ENCODE results near the gene TRA2A.
"Not testable (repeated sequence)": the region's sequence is repeated elsewhere in the genome, so short reads cannot be mapped to it uniquely, and the experiment has no call there.

TRA2A gene

GRCh38 chr7:23494009-23494408, 37.8 kb downstream of the TRA2A start:
- DNase-seq (ENCODE audit: low spot score): no peak

- DNase-seq (ENCODE audit: low spot score): no peak
These were observed 40.3 kb downstream of the TRA2A start for GRCh38 chr7:23491502-23491901.

GRCh38 chr7:23490357-23491135, 41.2 kb downstream of the TRA2A start:
- peak; percentile 59 for DNase-seq (ENCODE audit: low spot score)

DNA sequence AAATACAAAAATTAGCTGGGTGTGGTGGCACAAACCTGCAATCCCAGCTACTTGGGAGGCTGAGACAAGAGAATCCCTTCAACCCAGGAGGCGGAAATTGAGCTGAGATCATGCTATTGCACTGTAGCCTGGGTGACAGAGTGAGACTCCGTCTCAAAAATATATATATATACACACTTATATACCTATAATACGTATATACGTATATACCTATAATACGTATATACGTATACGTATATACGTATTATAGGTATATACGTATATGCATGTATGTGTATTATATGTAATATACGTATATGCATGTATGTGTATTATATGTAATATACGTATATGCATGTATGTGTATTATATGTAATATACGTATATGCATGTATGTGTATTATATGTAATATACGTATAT, 43.1 kb downstream of the TRA2A start:
- not testable (repeated sequence) for DNase-seq (ENCODE audit: low spot score)

DNA sequence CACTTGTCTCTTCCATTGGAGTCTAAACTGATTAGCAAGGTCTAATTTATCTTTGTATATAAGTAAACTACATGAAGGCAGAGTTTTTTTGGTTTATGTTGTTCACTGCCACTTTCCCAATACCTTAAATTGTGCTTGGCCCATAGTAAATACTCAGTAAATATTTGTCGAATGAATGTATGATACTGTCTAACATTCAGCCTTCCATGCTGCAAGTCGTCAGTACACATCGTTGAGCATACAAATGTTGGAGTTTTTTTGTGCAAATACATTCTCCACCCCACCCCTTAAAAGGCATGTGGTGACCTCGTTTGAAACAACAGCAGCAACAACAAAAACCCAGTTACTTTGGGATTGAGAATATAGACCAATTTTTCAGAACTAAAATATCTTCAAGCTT, 44.1 kb downstream of the TRA2A start:
- DNase-seq (ENCODE audit: low spot score): no peak

GRCh38 chr7:23486002-23486773, 45.6 kb downstream of the TRA2A start:
- DNase-seq (ENCODE audit: low spot score): no peak

GRCh38 chr7:23482686-23483085, 49.1 kb downstream of the TRA2A start:
- no peak for DNase-seq (ENCODE audit: low spot score)

- no peak for DNase-seq (ENCODE audit: low spot score)
These were observed 53.6 kb downstream of the TRA2A start for GRCh38 chr7:23477962-23478866.

DNA sequence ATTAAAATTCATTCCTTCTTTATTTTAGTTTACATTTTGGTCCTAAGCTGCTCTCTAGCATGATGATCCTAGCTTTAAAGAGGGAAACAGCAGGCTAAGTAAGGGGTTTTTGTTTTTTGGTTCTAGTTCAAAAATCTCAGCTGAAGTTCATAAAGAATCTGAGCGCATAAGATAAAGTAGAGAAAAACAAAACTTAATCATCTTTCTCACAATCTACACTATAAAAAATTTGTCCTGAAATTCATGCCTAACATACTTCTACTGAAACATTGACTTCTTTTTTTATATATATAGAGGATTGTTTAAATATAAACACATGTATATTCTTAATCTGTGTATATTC, 54.7 kb downstream of the TRA2A start:
- DNase-seq (ENCODE audit: low spot score): no peak

- no peak for DNase-seq (ENCODE audit: low spot score)
These were observed 55.3 kb downstream of the TRA2A start for GRCh38 chr7:23476286-23477156.

- DNase-seq (ENCODE audit: low spot score): no peak
These were observed 56.3 kb downstream of the TRA2A start for GRCh38 chr7:23475576-23475839.

- no peak for DNase-seq (ENCODE audit: low spot score)
These were observed 56.8 kb downstream of the TRA2A start for GRCh38 chr7:23474829-23475575.

GRCh38 chr7:23474094-23474828, 57.5 kb downstream of the TRA2A start:
- DNase-seq (ENCODE audit: low spot score): peak; percentile 24

GRCh38 chr7:23473844-23474093, 58.0 kb downstream of the TRA2A start:
- DNase-seq (ENCODE audit: low spot score): no peak

DNA sequence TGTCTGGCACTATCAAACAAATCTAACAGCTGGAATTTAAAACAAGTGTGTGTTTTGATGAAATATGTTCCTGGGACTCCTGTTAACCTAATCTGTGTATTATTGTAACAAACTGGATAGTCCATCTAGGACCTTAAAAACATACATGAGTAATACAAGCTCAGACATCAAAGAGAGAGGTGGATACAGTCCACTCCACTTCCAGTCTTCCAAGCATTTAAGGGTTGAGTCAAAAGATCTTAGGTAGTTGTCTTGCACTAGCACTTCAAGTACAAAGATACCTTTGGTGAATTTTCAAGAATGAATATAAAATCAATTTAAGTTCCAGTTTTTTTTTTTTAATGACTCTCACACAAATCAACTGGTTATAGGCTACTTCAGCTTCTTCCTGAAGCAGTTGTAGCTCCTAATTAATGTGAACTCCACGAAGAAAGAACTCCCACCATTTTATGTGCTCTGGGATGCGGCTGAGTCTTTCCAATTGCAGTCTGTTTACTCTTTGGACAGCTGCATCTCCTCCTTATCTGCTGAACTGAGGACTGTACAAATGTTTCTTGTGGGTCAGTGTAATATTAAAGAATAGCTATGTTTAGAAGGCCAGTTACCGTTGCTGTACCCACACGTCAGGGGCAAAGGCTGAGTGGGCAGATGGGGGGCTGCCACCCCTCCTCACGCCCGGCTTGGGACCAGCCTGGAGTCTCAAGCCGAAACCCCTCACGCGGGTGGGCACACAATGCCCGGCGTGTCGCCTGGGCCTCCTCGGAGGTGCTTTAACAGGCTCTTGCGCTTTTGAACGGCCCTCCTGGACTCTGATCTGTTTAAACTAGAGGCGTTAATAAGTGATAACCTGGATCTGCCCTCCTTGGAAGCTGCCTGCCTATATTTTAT, 58.6 kb downstream of the TRA2A start:
- DNase-seq (ENCODE audit: low spot score): no peak

- no peak for DNase-seq (ENCODE audit: low spot score)
These were observed 59.2 kb downstream of the TRA2A start for GRCh38 chr7:23472556-23472955.

DNA sequence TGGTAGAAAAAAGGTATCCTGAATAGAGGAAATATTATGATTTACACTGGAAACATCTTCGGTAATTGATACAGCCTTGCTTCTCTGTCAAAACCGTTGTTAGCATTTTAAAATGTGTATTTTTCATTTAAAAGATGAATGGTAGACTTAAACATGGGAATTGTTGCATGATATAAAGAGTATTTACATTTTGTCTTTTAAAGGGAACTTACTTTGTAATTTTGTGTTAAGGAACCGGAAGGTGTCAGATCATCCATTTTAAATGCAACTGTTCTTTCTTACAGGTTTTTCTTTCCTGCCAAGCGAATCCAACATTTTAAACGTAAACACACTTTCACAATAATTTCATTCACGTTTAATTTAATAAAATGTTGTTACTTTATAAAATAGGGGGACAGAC, 59.7 kb downstream of the TRA2A start:
- no peak for DNase-seq (ENCODE audit: low spot score)

- no peak for DNase-seq (ENCODE audit: low spot score)
These were observed 60.5 kb downstream of the TRA2A start for GRCh38 chr7:23471106-23471859.
